ENCODE measurements around the gene LRP8.
A peak's percentile ranks its signal among the peaks of the same experiment; 100 is the strongest.

The LRP8 gene

GRCh38 chr1:53293123-53293522 is 34.7 kb downstream of the LRP8 start:
- no peak for TF ChIP-seq CTCF (conservative IDR thresholded peaks at IDR 0.05; ENCODE audit: low read depth, low read length)
- no peak overlapping the region for H3K4me3 ChIP-seq (ENCODE audit: low read depth, low read length)
- no peak for DNase-seq (ENCODE audit: low read depth)

GRCh38 chr1:53292690-53293089 is 35.2 kb downstream of the LRP8 start:
- H3K4me3 ChIP-seq (ENCODE audit: low read depth, low read length): no peak overlapping the region
- no peak for DNase-seq (ENCODE audit: low read depth)
- no peak for TF ChIP-seq CTCF (conservative IDR thresholded peaks at IDR 0.05; ENCODE audit: low read depth, low read length)

- TF ChIP-seq CTCF (conservative IDR thresholded peaks at IDR 0.05; ENCODE audit: low read depth, low read length): peak; percentile 39
- DNase-seq (ENCODE audit: low read depth): peak; percentile 25
- H3K4me3 ChIP-seq (ENCODE audit: low read depth, low read length): no peak overlapping the region
Observed at GRCh38 chr1:53291574-53291973, 36.3 kb downstream of the LRP8 start.

- no peak for TF ChIP-seq CTCF (conservative IDR thresholded peaks at IDR 0.05; ENCODE audit: low read depth, low read length)
- DNase-seq (ENCODE audit: low read depth): no peak
- H3K4me3 ChIP-seq (ENCODE audit: low read depth, low read length): no peak overlapping the region
Observed at GRCh38 chr1:53288790-53289429, 39.0 kb downstream of the LRP8 start.

GRCh38 chr1:53288002-53288789 is 39.7 kb downstream of the LRP8 start:
- no peak for DNase-seq (ENCODE audit: low read depth)
- H3K4me3 ChIP-seq (ENCODE audit: low read depth, low read length): no peak overlapping the region
- no peak for TF ChIP-seq CTCF (conservative IDR thresholded peaks at IDR 0.05; ENCODE audit: low read depth, low read length)

- TF ChIP-seq CTCF (conservative IDR thresholded peaks at IDR 0.05; ENCODE audit: low read depth, low read length): no peak
- no peak for DNase-seq (ENCODE audit: low read depth)
- no peak overlapping the region for H3K4me3 ChIP-seq (ENCODE audit: low read depth, low read length)
Observed at GRCh38 chr1:53286955-53287354, 40.9 kb downstream of the LRP8 start.
